GM21723 (cell line): ENCODE measurements around the gene ABCF3.

Experiments used
- ATAC-seq: cut with Tn5 transposase; IDR thresholded peaks from one replicate; pipeline ENCODE4 v1.9.1; 2021; ENCODE audit warnings: mild to moderate bottlenecking, moderate library complexity; ENCODE audit not compliant: unreplicated experiment

Gene ABCF3

DNA sequence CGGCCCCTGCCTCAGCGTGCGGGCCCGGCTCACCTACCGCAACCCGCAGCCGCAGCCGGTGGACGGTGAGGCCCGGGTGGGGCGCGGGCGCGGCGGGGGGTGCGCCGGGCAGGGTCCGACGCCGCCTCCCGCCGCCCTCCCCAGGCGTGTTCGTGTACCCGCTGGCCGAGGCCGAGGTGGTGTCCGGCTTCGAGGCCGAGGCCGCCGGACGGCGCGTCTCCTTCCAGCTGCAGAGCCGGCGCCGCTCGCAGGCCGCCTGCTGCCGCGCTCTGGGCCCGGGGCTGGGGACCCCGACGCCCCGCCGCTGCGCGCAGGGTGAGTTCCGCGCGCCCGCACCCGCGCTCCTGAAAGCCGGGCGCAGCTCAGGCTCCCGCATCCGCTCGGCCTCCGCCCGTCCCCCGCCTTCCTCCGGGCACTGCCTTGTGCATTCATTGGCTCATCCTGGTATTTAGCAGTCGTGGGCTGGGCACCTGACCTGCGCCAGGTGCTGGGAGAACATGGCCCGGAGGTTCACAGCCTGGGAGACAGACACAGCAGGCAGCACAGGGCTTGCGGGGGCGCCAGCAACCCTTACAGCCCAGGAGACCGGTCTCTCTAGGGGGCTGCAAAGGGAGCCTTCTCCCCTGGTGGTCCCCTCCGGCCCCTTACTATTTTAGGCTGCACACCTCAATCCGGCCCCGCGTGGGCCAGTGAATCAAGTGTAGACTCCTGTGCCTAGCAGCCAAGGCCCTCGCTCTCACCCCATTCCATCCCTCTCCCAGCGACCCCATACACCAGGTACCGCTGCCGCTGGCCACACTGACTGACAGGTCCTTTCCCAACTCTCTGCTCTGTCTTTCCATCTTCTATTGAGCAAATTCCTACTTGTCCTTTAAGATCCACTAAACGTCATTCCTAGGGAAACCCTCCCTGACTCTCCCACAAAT lies 44.9 kb downstream of the ABCF3 start:
- no peak for ATAC-seq

DNA sequence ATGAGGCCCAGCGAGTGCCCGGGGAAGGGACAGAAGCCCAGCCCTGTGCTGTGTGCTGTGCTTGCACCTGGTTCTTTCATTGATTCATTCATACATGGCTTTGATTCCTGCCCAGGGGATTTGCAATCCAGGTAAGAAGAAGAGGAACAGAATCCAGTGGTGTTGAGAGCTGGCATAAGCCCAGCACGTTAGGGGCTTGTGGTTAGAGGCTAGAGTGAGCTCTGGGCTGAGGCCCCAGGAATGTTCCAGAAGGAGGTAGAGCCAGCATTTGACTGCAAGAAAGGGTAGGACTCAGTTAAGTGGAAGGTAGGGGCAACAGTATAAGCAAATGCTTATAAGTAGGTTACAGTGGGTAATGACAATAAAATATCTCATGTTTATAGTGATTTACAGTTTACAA lies 45.7 kb downstream of the ABCF3 start:
- no peak for ATAC-seq

- no peak for ATAC-seq
Measured at GRCh38 chr3:184233127-184233843, 47.3 kb downstream of the ABCF3 start.

GRCh38 chr3:184234224-184234623 lies 48.2 kb downstream of the ABCF3 start:
- ATAC-seq = no peak

GRCh38 chr3:184234671-184235380 lies 48.8 kb downstream of the ABCF3 start:
- no peak for ATAC-seq

DNA sequence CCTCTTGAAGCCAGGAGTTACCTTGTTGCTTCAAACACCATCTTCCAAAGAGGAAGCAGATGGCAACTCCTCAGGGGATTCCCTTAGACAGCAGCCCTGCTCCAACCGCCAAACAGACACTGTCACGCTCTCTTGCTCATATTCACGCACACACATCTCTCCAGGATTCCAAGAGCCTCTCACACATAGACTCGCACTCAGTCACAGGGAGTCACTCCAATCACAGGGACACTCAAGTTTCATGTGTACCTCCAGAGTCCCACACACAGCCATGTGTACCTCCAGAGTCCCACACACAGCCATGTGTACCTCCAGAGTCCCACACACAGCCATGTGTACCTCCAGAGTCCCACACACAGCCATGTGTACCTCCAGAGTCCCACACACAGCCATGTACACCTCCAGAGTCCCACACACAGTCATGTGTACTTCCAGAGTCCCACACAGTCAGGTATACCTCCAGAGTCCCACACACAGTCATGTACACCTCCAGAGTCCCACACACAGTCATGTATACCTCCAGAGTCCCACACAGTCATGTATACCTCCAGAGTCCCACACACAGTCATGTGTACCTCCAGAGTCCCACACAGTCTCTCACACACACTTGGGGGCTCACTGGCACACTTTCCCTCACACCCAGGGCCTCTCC lies 49.5 kb downstream of the ABCF3 start:
- ATAC-seq = no peak

GRCh38 chr3:184236033-184236410 lies 50.0 kb downstream of the ABCF3 start:
- no peak for ATAC-seq

- no peak for ATAC-seq
Measured at GRCh38 chr3:184236636-184237035, 50.6 kb downstream of the ABCF3 start.

DNA sequence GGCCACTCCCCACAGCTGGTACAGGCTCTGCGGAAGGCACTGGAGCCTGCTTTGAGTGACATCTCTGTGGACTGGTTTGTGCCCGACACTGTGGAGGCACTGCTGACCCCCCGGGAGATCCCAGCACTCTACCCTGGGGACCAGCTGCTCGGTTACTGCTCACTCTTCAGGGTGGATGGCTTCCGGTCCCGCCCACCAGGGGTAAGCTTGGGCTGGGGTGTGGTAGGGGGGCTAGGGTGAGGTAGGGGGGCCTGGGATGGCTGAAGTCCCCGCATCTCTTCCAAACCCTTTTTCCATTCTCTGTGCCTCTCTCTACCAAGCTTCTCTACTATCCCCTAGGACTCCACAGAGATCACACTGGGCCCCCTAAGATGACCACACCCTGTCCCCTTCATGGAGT lies 51.2 kb downstream of the ABCF3 start:
- no peak for ATAC-seq

DNA sequence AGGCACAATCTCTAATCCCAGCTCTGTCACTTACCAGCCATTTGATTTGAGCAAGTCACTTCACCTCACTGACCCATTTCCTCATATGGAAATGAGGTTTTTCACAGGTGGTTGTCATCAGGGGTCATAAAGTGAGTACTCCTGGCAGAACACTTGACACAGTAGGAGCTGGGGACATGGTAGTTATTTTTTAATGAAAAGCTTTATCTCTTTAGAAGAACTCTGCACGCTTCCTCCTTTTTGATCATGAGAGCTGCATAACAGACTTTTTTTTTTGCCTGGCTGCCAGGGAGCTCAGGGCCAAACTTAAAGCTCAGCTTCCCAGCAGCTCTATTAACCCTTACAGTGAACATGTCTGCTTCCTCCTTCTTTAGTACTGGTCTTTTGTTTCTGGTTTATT lies 51.8 kb downstream of the ABCF3 start:
- no peak for ATAC-seq

GRCh38 chr3:184238246-184238818 lies 52.3 kb downstream of the ABCF3 start:
- ATAC-seq = no peak

DNA sequence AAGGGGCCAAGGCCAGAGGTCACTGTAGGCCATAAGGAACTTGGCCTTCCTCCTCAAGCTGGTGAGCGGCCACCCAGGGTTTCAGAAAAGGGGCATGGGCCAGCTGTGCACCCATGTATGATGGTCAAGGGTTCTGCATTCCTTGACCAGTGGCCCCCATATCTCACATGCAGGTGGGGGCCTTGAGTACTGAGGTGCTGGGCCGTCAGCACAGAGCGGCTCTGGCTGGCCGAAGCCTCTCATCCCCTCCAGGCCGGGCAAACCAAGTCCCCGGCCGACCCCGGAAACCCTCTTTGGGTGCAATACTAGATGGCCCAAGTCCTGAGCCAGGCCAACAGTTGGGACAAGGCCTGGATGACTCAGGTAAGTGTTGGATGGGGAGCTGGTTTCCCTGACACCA lies 53.2 kb downstream of the ABCF3 start:
- ATAC-seq = no peak

DNA sequence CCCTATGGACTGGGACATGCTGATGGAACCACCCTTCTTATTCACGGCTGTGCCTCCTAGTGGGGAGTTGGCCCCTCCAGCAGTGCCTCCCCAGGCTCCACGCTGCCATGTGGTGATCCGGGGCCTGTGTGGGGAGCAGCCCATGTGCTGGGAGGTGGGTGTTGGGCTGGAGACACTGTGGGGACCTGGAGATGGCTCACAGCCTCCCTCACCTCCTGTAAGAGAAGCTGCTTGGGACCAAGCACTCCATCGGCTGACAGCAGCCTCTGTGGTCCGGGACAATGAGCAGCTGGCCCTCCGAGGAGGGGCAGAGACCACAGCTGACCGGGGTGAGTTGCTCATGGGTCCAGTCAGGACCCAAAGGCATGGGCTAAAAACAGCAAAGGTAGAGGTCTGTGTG lies 53.7 kb downstream of the ABCF3 start:
- ATAC-seq = no peak

DNA sequence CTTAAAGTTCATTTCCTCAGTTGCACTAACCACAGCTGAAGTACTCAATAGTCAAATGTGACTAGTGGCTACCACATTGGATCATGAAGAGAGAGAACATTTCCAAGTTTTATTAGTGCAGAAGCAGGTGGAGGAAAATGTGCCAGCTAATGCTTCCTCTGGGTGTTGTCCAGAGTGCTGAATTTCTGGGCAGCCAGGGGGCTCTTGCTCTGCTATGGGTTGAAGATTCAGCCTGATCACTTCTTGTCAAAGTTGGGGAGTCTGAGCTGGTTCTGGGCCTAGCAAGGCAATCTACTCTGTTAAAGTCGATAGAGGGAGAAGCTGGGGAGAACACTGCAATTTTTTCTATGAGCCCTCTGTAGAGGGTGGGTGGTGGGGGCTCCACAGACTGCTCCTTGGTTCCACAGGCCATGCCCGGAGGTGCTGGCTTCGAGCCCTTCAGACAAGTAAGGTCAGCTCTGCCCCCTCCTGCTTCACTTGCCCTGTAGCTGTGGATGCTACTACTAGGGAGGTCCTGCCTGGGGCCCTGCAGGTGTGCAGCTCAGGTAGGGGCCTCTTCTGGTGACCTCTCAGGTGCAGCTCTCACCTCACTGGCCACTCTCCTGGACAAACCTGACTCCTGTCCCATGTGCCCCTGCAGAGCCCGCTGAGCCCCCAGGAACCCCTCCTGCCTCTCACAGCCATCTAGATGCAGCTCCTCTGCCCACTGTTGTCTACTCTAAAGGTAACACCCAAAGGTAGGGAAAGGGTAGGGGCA lies 54.6 kb downstream of the ABCF3 start:
- no peak for ATAC-seq

GRCh38 chr3:184241141-184241446 lies 55.1 kb downstream of the ABCF3 start:
- no peak for ATAC-seq

DNA sequence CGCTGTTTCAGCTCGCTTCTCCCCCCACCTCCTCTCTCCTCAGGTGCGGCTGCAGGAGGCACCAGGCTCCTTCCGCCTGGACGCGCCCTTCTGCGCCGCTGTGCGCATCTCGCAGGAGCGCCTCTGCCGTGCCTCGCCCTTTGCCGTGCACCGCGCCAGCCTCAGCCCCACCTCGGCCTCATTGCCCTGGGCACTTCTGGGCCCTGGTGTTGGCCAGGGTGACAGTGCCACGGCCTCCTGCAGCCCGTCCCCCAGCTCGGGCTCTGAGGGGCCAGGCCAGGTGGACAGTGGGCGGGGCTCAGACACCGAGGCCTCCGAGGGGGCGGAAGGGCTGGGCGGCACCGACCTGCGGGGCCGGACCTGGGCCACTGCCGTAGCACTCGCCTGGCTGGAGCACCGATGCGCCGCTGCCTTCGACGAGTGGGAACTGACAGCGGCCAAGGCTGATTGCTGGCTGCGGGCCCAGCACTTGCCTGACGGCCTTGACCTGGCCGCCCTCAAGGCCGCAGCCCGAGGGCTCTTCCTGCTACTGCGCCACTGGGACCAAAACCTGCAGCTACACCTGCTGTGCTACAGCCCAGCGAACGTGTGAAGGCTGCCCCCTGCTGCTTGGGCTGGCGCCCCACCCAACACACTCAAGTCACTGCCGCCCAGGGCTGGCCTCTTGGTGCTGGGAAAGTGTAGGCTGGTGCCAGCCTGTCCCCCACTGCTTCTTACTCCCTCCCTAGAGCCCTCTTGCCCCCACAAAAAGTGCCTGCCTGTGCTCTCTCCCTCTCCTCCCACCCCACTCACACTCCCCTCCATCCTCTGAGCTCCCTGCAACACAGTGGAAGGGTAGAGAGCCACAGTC lies 55.7 kb downstream of the ABCF3 start:
- no peak for ATAC-seq

- ATAC-seq = no peak
Measured at GRCh38 chr3:184242297-184242685, 56.3 kb downstream of the ABCF3 start.
